SH-SY5Y (cell line): ENCODE results near the gene BTRC.

Source experiments
- GATA2 ChIP-seq: IDR thresholded peaks from 2 replicates; pipeline ENCODE4 v1.6.1; 2011; ENCODE audit warnings: mild to moderate bottlenecking, low read depth, low read length
- GATA3 ChIP-seq: IDR thresholded peaks from 2 replicates; pipeline ENCODE4 v1.6.1; 2011; ENCODE audit warnings: low read depth, mild to moderate bottlenecking, low read length, moderate library complexity

- TF ChIP-seq GATA2: no peak
- TF ChIP-seq GATA3: no peak
Observed at GRCh38 chr10:101597091-101597900, 243.3 kb downstream of the BTRC start.
